ENCODE measurements around the gene C10orf90. TPM values are rescaled to one million over a fixed set of nuclear protein-coding genes. Genes with fewer than 3 reads are reported as not detected.

Gene C10orf90
- polyA plus RNA-seq, 4 donors: not detected

GRCh38 chr10:126525326-126525725 is 145.2 kb downstream of the C10orf90 start:
- Histone ChIP-seq H3K27me3 (ENCODE audit: control insufficient read depth in 3 of 3, insufficient read depth in 3 of 3, low read length in 3 of 3) (peaks cover 0 to 2% (median 0%) of the 10 kb centered on the region in 3 donors), H3K9me3 (ENCODE audit: control insufficient read depth in 2 of 2, insufficient read depth in 1 of 2, low read depth in 1 of 2, low read length in 1 of 2) (no peaks in the 10 kb centered on the region), H3K36me3 (ENCODE audit: control insufficient read depth in 3 of 3, insufficient read depth in 2 of 3, low read depth in 1 of 3, low read length in 3 of 3) (no peaks in the 10 kb centered on the region), H3K27ac (ENCODE audit: low read depth in 1 of 3, low read length in 2 of 3) (no peak overlapping the region), H3K4me3 (ENCODE audit: low read depth in 1 of 3, low read length in 3 of 3) (no peak overlapping the region), H3K4me1 (ENCODE audit: control insufficient read depth in 3 of 3, insufficient read depth in 2 of 3, low read depth in 1 of 3, low read length in 2 of 3) (no peaks in the 10 kb centered on the region)
- no peak for DNase-seq
- 58 to 79% (median 72%) methylated on average over 7 of the region's 7 CpGs for WGBS, 3 donors
- no peak for FAIRE-seq

GRCh38 chr10:126524526-126524925 is 146.0 kb downstream of the C10orf90 start:
- 65 to 69% (median 67%) methylated on average over 6 of the region's 6 CpGs for WGBS, 3 donors
- Histone ChIP-seq H3K4me1 (ENCODE audit: control insufficient read depth in 3 of 3, insufficient read depth in 2 of 3, low read depth in 1 of 3, low read length in 2 of 3) (no peaks in the 10 kb centered on the region), H3K36me3 (ENCODE audit: control insufficient read depth in 3 of 3, insufficient read depth in 2 of 3, low read depth in 1 of 3, low read length in 3 of 3) (no peaks in the 10 kb centered on the region), H3K27me3 (ENCODE audit: control insufficient read depth in 3 of 3, insufficient read depth in 3 of 3, low read length in 3 of 3) (peaks cover 0 to 2% (median 0%) of the 10 kb centered on the region in 3 donors), H3K4me3 (ENCODE audit: low read depth in 1 of 3, low read length in 3 of 3) (no peak overlapping the region), H3K27ac (ENCODE audit: low read depth in 1 of 3, low read length in 2 of 3) (no peak overlapping the region), H3K9me3 (ENCODE audit: control insufficient read depth in 2 of 2, insufficient read depth in 1 of 2, low read depth in 1 of 2, low read length in 1 of 2) (no peaks in the 10 kb centered on the region)
- FAIRE-seq: no peak
- DNase-seq: no peak

GRCh38 chr10:126523071-126523470 is 147.4 kb downstream of the C10orf90 start:
- Histone ChIP-seq H3K27me3 (ENCODE audit: control insufficient read depth in 3 of 3, insufficient read depth in 3 of 3, low read length in 3 of 3) (no peaks in the 10 kb centered on the region), H3K4me1 (ENCODE audit: control insufficient read depth in 3 of 3, insufficient read depth in 2 of 3, low read depth in 1 of 3, low read length in 2 of 3) (no peaks in the 10 kb centered on the region), H3K9me3 (ENCODE audit: control insufficient read depth in 2 of 2, insufficient read depth in 1 of 2, low read depth in 1 of 2, low read length in 1 of 2) (no peaks in the 10 kb centered on the region), H3K27ac (ENCODE audit: low read depth in 1 of 3, low read length in 2 of 3) (no peak overlapping the region), H3K36me3 (ENCODE audit: control insufficient read depth in 3 of 3, insufficient read depth in 2 of 3, low read depth in 1 of 3, low read length in 3 of 3) (no peaks in the 10 kb centered on the region), H3K4me3 (ENCODE audit: low read depth in 1 of 3, low read length in 3 of 3) (no peak overlapping the region)
- DNase-seq (no peak), FAIRE-seq (no peak)
- WGBS, 3 donors: 72 to 83% (median 76%) methylated on average over 3 of the region's 3 CpGs

GRCh38 chr10:126521399-126521798 is 149.1 kb downstream of the C10orf90 start:
- H3K27ac ChIP-seq (ENCODE audit: low read depth in 1 of 3, low read length in 2 of 3): no peak overlapping the region
- DNase-seq (no peak), FAIRE-seq (no peak)
- no peak overlapping the region for H3K4me3 ChIP-seq (ENCODE audit: low read depth in 1 of 3, low read length in 3 of 3)
- H3K9me3 ChIP-seq (ENCODE audit: control insufficient read depth in 2 of 2, insufficient read depth in 1 of 2, low read depth in 1 of 2, low read length in 1 of 2): no peaks in the 10 kb centered on the region
- H3K36me3 ChIP-seq (ENCODE audit: control insufficient read depth in 3 of 3, insufficient read depth in 2 of 3, low read depth in 1 of 3, low read length in 3 of 3): no peaks in the 10 kb centered on the region
- H3K4me1 ChIP-seq (ENCODE audit: control insufficient read depth in 3 of 3, insufficient read depth in 2 of 3, low read depth in 1 of 3, low read length in 2 of 3): no peaks in the 10 kb centered on the region
- WGBS, 3 donors: 47 to 65% (median 54%) methylated on average over 5 of the region's 5 CpGs
- no peaks in the 10 kb centered on the region for H3K27me3 ChIP-seq (ENCODE audit: control insufficient read depth in 3 of 3, insufficient read depth in 3 of 3, low read length in 3 of 3)

- no peak for DNase-seq
- no peak for FAIRE-seq
- H3K9me3 ChIP-seq (ENCODE audit: control insufficient read depth in 2 of 2, insufficient read depth in 1 of 2, low read depth in 1 of 2, low read length in 1 of 2): no peaks in the 10 kb centered on the region
- H3K4me1 ChIP-seq (ENCODE audit: control insufficient read depth in 3 of 3, insufficient read depth in 2 of 3, low read depth in 1 of 3, low read length in 2 of 3): no peaks in the 10 kb centered on the region
- no peaks in the 10 kb centered on the region for H3K36me3 ChIP-seq (ENCODE audit: control insufficient read depth in 3 of 3, insufficient read depth in 2 of 3, low read depth in 1 of 3, low read length in 3 of 3)
- no peak overlapping the region for H3K4me3 ChIP-seq (ENCODE audit: low read depth in 1 of 3, low read length in 3 of 3)
- no peak overlapping the region for H3K27ac ChIP-seq (ENCODE audit: low read depth in 1 of 3, low read length in 2 of 3)
- WGBS, 3 donors: 70 to 80% (median 75%) methylated on average over 7 of the region's 7 CpGs
- H3K27me3 ChIP-seq (ENCODE audit: control insufficient read depth in 3 of 3, insufficient read depth in 3 of 3, low read length in 3 of 3): no peaks in the 10 kb centered on the region
Measured at GRCh38 chr10:126520751-126521317, 149.7 kb downstream of the C10orf90 start.

- H3K9me3 ChIP-seq (ENCODE audit: control insufficient read depth in 2 of 2, insufficient read depth in 1 of 2, low read depth in 1 of 2, low read length in 1 of 2): no peaks in the 10 kb centered on the region
- no peaks in the 10 kb centered on the region for H3K27me3 ChIP-seq (ENCODE audit: control insufficient read depth in 3 of 3, insufficient read depth in 3 of 3, low read length in 3 of 3)
- DNase-seq (no peak), FAIRE-seq (no peak)
- H3K27ac ChIP-seq (ENCODE audit: low read depth in 1 of 3, low read length in 2 of 3): no peak overlapping the region
- H3K4me1 ChIP-seq (ENCODE audit: control insufficient read depth in 3 of 3, insufficient read depth in 2 of 3, low read depth in 1 of 3, low read length in 2 of 3): no peaks in the 10 kb centered on the region
- WGBS, 3 donors: 74 to 81% (median 78%) methylated on average over 7 of the region's 7 CpGs
- H3K4me3 ChIP-seq (ENCODE audit: low read depth in 1 of 3, low read length in 3 of 3): no peak overlapping the region
- H3K36me3 ChIP-seq (ENCODE audit: control insufficient read depth in 3 of 3, insufficient read depth in 2 of 3, low read depth in 1 of 3, low read length in 3 of 3): no peaks in the 10 kb centered on the region
Measured at GRCh38 chr10:126519992-126520391, 150.5 kb downstream of the C10orf90 start.

- WGBS, 3 donors: 61 to 89% (median 67%) methylated on average over 2 of the region's 2 CpGs
Measured at GRCh38 chr10:126519185-126519584, 151.3 kb downstream of the C10orf90 start.

GRCh38 chr10:126518218-126519080 is 152.0 kb downstream of the C10orf90 start:
- Histone ChIP-seq H3K27ac (ENCODE audit: low read depth in 1 of 3, low read length in 2 of 3) (no peak overlapping the region), H3K4me3 (ENCODE audit: low read depth in 1 of 3, low read length in 3 of 3) (no peak overlapping the region), H3K36me3 (ENCODE audit: control insufficient read depth in 3 of 3, insufficient read depth in 2 of 3, low read depth in 1 of 3, low read length in 3 of 3) (no peaks in the 10 kb centered on the region), H3K4me1 (ENCODE audit: control insufficient read depth in 3 of 3, insufficient read depth in 2 of 3, low read depth in 1 of 3, low read length in 2 of 3) (no peaks in the 10 kb centered on the region), H3K27me3 (ENCODE audit: control insufficient read depth in 3 of 3, insufficient read depth in 3 of 3, low read length in 3 of 3) (no peaks in the 10 kb centered on the region), H3K9me3 (ENCODE audit: control insufficient read depth in 2 of 2, insufficient read depth in 1 of 2, low read depth in 1 of 2, low read length in 1 of 2) (no peaks in the 10 kb centered on the region)
- FAIRE-seq (no peak), DNase-seq (no peak)
- WGBS, 3 donors: 68 to 79% (median 75%) methylated on average over 10 of the region's 10 CpGs

More at GRCh38 chr10:126519185-126519584, 151.3 kb downstream of the C10orf90 start:
- Histone ChIP-seq H3K4me3 (ENCODE audit: low read depth in 1 of 3, low read length in 3 of 3) (no peak overlapping the region), H3K27ac (ENCODE audit: low read depth in 1 of 3, low read length in 2 of 3) (no peak overlapping the region), H3K4me1 (ENCODE audit: control insufficient read depth in 3 of 3, insufficient read depth in 2 of 3, low read depth in 1 of 3, low read length in 2 of 3) (no peaks in the 10 kb centered on the region), H3K9me3 (ENCODE audit: control insufficient read depth in 2 of 2, insufficient read depth in 1 of 2, low read depth in 1 of 2, low read length in 1 of 2) (no peaks in the 10 kb centered on the region), H3K27me3 (ENCODE audit: control insufficient read depth in 3 of 3, insufficient read depth in 3 of 3, low read length in 3 of 3) (no peaks in the 10 kb centered on the region), H3K36me3 (ENCODE audit: control insufficient read depth in 3 of 3, insufficient read depth in 2 of 3, low read depth in 1 of 3, low read length in 3 of 3) (no peaks in the 10 kb centered on the region)
- FAIRE-seq (no peak), DNase-seq (no peak)
